Large intestine (tissue), 3 donors: ENCODE measurements around the gene SYTL3. TPM values are rescaled to one million over a fixed set of nuclear protein-coding genes. Genes with fewer than 3 reads are reported as not detected.
A peak's percentile ranks its signal among the peaks of the same experiment; 100 is the strongest.

Source experiments
- DNase-seq, 2 donors: peaks; one replicate each; pipeline versions ENCODE4 v3.0.0 to v3.0.0-alpha.2; 2013
- H3K27ac ChIP-seq: one replicate; pipeline ENCODE4 v1.5.1; 2013; ENCODE audit warnings: low read length
- H3K27me3 ChIP-seq: 2 replicates; pipeline ENCODE4 v1.6.1; 2013; ENCODE audit warnings: low read length; ENCODE audit not compliant: control insufficient read depth, insufficient read depth
- H3K36me3 ChIP-seq: 2 replicates; pipeline ENCODE4 v1.6.1; 2013; ENCODE audit warnings: low read length; ENCODE audit not compliant: control insufficient read depth, insufficient read depth
- H3K4me1 ChIP-seq: one replicate; pipeline ENCODE4 v1.6.1; 2013; ENCODE audit warnings: low read length; ENCODE audit not compliant: control insufficient read depth, insufficient read depth
- H3K4me3 ChIP-seq: one replicate; pipeline ENCODE4 v1.5.1; 2013; ENCODE audit warnings: low read length
- H3K9me3 ChIP-seq: one replicate; pipeline ENCODE4 v1.6.1; 2013; ENCODE audit warnings: mild to moderate bottlenecking, low read depth, low read length, moderate library complexity; ENCODE audit not compliant: control insufficient read depth
- WGBS: methylation state at CpG from one replicate; pipeline ENCODE4 v1.1.5; 2013; ENCODE audit warnings: low lambda C conversion rate; ENCODE audit not compliant: insufficient coverage; 5-methylcytosine and 5-hydroxymethylcytosine counted together
- polyA plus RNA-seq: library from polyadenylated mRNA; unstranded; fragments of 120-200 nt; gene quantifications from one replicate; pipeline ENCODE4 v1.2.1, GENCODE V29; 2013

The SYTL3 gene
- polyA plus RNA-seq, 1 donor, result 2.5 TPM

DNA sequence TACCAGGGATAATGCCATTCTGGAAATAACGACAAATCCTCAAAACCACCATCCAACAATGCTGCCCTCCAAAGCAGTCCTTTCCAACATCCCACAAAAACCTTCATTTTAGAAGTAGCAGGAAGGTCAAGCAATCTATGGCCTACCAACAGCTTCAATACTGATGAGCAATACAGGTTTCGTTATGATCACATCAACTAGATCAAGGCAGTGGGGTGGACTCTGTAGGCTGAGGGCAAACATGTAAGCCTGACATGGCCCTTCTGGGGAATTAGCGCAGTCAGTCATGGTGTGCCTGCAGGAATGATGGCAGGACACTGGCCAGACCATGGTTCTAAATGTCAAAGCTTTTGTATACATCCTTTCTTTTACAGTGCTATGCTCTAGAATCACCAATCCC is 127.7 kb downstream of the SYTL3 start:
- Histone ChIP-seq H3K27ac (peak overlapping the region; percentile 55), H3K4me1 (peaks cover 62% of the 10 kb centered on the region), H3K4me3 (no peak overlapping the region), H3K27me3 (no peaks in the 10 kb centered on the region), H3K9me3 (no peaks in the 10 kb centered on the region), H3K36me3 (peaks cover 79% of the 10 kb centered on the region)
- no CpG with 5 or more reads among the region's 3 CpGs for WGBS
- DNase-seq, result no peak

DNA sequence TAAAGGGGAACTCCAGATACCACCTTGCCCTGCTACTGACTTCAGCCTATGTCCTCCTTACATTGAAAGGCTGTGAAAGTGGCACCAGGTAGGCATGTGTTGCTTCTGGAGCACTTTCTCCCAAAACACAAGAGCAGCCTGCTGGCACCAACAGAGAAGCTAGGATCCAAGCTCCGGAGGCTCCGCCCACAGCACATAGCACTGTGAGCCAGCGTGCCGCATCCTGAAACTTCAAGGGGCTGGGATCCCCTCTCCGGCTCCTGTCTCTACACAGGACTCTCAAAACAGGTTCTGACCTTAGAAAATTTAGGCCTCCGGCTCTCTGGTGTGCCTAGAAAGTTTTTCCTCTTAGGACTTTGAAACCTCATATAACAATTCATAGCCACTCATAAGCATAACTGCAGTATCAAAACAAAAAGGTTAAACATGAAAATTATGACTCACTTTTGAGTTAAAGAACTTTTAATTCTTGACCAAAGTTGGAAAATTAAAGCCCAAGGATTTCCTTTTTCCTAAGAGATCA is 128.2 kb downstream of the SYTL3 start:
- H3K9me3 ChIP-seq, result no peaks in the 10 kb centered on the region
- H3K36me3 ChIP-seq, result peaks cover 82% of the 10 kb centered on the region
- WGBS, result no CpG with 5 or more reads among the region's 6 CpGs
- H3K27ac ChIP-seq, result peak overlapping the region; percentile 55
- no peak overlapping the region for H3K4me3 ChIP-seq
- no peak for DNase-seq
- peaks cover 61% of the 10 kb centered on the region for H3K4me1 ChIP-seq
- H3K27me3 ChIP-seq, result no peaks in the 10 kb centered on the region

DNA sequence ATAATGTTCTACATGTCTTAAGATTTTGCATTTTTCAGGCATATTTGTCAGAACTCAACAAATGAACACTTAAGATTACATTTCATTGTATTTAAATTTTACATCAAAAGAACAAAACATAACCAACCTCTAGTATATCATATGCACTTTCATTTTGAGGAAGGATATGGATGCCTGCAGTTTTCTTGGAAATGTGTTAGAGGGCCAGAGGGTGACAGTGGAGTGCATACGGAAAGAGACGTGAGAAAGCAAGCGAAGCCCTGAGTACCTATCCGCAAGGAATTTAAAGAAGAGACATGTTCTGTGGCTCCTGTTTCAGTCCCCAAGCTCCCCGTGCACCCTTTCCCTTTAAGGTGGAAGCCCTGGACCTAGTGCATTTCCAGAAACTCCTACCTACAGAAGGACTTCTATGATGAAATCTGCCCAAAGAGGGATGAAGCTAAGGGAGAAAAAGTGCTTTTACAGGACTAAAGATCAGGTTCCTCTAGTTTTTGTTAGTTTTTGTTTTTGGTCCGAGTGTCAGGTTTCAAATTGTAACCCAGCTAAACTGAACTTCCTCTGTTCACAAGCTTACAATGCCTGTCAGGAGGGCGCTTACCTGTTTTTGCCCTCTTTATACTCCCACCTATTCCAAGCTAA is 130.5 kb downstream of the SYTL3 start:
- no peaks in the 10 kb centered on the region for H3K27me3 ChIP-seq
- H3K36me3 ChIP-seq, result peaks cover 88% of the 10 kb centered on the region
- DNase-seq, result no peak

DNA sequence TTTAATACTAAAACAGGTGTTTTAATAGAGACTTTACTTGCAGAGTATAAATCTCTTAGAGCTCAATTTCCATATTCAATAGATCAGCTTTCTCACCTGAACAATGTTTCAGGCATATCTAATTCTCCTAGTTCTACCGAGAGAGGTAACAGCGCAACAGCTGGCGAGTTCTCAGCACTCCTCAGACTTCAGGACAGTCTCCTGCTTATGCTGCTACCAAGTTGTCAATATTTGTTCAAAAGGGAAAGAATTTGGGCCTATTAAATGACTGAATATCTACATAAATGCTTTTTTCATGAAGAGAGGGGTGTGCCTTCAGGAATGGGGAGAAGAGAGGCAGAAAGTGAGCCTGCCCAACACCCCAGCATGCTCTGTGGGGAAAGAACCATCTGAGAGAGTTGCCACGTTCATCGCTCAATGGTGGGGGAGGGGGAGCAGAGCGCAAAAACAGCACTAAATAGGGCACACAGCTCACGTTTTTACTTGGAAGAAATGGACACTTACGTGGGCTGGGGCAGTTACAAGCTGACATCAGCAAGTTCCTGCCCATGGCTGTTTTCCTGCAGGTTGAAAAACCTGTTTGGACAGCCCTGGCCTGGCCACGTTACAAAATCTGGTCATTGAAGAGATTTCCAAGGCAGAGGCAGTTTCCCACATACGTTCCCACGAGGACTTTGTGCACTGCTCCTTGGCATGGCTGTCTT is 131.3 kb downstream of the SYTL3 start:
- Histone ChIP-seq H3K27me3 (no peaks in the 10 kb centered on the region), H3K4me1 (peaks cover 57% of the 10 kb centered on the region), H3K27ac (peak overlapping the region; percentile 19), H3K4me3 (no peak overlapping the region), H3K9me3 (no peaks in the 10 kb centered on the region), H3K36me3 (peaks cover 85% of the 10 kb centered on the region)
- peak in 1 of 2 donors; percentile 62 for DNase-seq
- no CpG with 5 or more reads among the region's 11 CpGs for WGBS

More for the DNA sequence above, 130.5 kb downstream of the SYTL3 start:
- H3K9me3 ChIP-seq, result no peaks in the 10 kb centered on the region
- no peak overlapping the region for H3K4me3 ChIP-seq
- peaks cover 61% of the 10 kb centered on the region for H3K4me1 ChIP-seq
- peak overlapping the region; percentile 19 for H3K27ac ChIP-seq
- 80% methylated on average over 1 of the region's 7 CpGs for WGBS

DNA sequence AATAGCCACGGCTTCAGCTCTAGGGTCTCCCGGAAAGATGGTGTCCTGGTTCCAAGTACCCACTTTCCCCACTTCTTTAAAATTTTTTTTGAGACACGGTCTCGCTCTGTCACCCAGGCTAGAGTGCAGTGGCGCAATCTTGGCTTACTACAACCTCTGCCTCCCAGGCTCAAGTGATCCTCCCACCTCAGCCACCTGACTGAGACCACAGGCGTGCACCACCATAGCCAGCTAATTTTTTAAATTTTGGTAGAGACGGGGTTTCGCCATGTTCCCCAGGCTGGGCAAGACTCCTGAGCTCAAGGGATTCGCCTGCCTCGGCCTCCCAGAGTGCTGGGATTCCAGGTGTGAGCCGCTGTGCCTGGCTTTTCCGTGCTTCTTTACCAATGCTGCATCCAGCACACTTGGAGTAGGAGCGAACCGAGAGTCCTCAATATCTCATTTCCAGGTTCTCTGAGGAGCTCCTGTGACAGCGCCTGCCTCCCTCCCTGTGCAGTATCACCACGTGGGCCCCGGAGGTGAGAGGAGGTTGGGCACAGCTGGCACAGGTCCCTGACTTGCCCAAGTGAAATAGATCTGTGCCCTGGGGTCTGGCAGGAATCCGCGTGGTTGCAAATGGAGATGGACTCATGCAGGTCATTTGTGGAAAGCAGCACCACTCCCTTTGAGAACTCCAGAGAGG is 132.0 kb downstream of the SYTL3 start:
- peaks cover 63% of the 10 kb centered on the region for H3K4me1 ChIP-seq
- no peaks in the 10 kb centered on the region for H3K9me3 ChIP-seq
- H3K27me3 ChIP-seq, result no peaks in the 10 kb centered on the region
- H3K4me3 ChIP-seq, result no peak overlapping the region
- 92% methylated on average over 5 of the region's 19 CpGs for WGBS
- peaks cover 86% of the 10 kb centered on the region for H3K36me3 ChIP-seq
- no peak for DNase-seq
- peak overlapping the region; percentile 19 for H3K27ac ChIP-seq

DNA sequence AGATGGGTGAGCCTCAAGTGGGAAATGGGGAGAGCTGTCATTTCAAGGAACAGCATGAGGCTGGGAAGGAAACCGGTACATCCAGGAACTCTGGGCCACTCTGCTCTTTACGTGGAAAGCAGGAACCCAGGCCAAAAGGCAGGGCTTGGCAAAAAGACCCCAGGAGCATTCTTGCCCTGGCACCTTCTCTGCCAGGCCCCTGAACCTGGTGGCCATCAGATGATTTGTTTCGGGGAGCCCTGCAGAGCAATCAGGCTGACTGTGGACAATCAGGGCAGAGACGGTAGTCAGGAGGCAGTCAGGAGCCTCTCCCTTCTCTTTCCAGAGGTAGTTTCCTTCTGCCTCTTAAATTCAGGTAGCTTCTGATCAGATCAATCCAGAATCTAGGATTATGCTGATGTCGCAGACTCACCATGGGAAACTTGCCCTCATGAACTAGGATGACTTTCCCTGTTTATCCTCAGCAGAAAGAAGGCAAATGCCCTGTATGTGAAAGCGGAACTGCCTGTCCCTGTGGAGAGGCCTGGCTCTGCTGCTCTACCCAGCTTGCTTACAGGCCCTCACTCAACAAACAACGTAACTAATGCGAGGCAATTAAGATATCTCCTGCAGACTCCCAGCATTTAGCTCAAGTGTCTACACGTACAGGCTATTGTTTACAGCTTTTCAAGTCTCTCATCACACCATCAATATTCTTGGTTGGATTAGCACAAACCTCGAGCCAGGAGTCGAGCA is 132.7 kb downstream of the SYTL3 start:
- Histone ChIP-seq H3K4me3 (no peak overlapping the region), H3K9me3 (no peaks in the 10 kb centered on the region), H3K27ac (peak overlapping the region; percentile 19), H3K27me3 (no peaks in the 10 kb centered on the region), H3K36me3 (peaks cover 86% of the 10 kb centered on the region), H3K4me1 (peaks cover 64% of the 10 kb centered on the region)
- WGBS, result no CpG with 5 or more reads among the region's 11 CpGs
- no peak for DNase-seq

DNA sequence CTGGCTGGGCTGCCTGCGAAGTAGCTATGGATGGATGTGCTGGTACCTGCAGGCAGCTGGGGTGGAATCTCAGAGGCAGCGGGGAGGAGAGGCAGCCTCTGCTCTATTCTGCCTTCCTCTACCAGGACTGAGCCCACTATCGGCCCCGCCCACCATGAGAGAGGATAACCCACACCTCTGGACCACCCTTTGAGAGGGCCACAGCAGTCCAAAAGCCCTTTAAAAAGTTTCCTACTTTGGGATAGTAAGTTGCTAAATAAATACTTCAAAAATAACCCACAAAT is 133.3 kb downstream of the SYTL3 start:
- peaks cover 85% of the 10 kb centered on the region for H3K36me3 ChIP-seq
- DNase-seq, result no peak

DNA sequence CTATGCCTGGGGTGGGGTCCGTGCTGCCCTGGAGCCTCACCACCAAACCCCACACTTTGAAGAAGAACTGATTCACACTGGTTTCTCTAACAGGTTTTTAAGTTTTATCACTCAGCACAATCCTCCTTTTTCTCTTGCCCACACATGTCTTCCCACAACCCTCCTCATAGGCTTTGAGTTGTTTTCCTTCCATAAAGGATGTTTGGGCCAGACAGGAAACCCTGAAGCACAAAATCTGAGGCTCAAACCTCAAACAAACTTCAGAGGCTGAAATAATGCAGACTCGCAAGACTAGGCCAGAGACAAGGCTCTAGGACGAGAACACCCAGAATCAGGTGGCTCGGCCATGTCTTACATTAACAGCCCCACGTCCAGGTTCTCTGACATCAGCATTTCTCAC is 134.0 kb downstream of the SYTL3 start:
- H3K27ac ChIP-seq, result peak overlapping the region; percentile 37
- H3K36me3 ChIP-seq, result peaks cover 87% of the 10 kb centered on the region
- WGBS, result no CpG with 5 or more reads among the region's 5 CpGs
- H3K4me1 ChIP-seq, result peaks cover 61% of the 10 kb centered on the region
- no peak overlapping the region for H3K4me3 ChIP-seq
- no peaks in the 10 kb centered on the region for H3K9me3 ChIP-seq
- no peak for DNase-seq
- H3K27me3 ChIP-seq, result no peaks in the 10 kb centered on the region

More for the DNA sequence above, 133.3 kb downstream of the SYTL3 start:
- peak overlapping the region; percentile 19 for H3K27ac ChIP-seq
- H3K9me3 ChIP-seq, result no peaks in the 10 kb centered on the region
- WGBS, result no CpG with 5 or more reads among the region's 4 CpGs
- H3K4me3 ChIP-seq, result no peak overlapping the region
- H3K27me3 ChIP-seq, result no peaks in the 10 kb centered on the region
- peaks cover 65% of the 10 kb centered on the region for H3K4me1 ChIP-seq

DNA sequence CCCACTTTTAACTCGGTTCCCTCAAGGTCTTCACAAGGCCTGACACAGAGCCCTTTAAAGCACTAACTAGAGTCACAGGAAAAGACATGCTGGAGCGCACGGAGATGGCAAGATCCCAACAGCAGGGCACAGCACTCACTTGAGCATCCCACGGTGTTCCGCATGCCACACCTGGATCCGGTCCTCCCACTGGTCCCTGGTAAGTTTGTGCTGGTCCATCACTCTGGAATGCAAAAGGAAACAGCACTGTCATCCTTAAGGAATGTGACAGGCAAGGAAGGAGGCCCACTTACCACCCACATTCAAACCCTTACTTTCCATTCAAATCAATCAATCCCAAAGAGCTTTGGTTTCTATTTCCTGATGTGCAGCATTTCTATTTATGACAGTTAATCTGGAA is 134.7 kb downstream of the SYTL3 start:
- Histone ChIP-seq H3K27ac (peak overlapping the region; percentile 37), H3K27me3 (no peaks in the 10 kb centered on the region), H3K4me3 (no peak overlapping the region), H3K36me3 (peaks cover 88% of the 10 kb centered on the region), H3K4me1 (peaks cover 58% of the 10 kb centered on the region), H3K9me3 (no peaks in the 10 kb centered on the region)
- DNase-seq, result no peak
- WGBS, result 100% methylated on average over 1 of the region's 6 CpGs

DNA sequence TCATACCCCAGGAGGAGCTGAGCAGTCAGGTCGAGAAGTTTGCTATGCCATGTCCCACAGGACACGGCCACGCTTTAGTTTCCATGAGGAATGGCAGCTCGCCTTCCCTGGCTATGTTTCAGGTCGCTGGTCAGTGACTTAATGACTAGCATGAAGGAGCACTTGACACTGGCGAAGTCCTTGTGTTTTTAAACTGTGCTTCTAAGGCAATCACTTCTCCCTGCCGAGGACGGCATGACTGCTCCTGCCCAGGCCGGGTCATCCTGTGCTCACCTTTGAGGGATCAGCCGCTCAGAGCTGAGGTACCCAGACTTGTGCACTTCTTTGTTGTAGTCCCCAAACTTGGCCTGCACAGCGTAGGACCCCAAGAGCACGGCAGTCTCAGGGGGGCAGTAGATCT is 135.2 kb downstream of the SYTL3 start:
- H3K9me3 ChIP-seq, result no peaks in the 10 kb centered on the region
- H3K4me3 ChIP-seq, result no peak overlapping the region
- peaks cover 86% of the 10 kb centered on the region for H3K36me3 ChIP-seq
- peaks cover 63% of the 10 kb centered on the region for H3K4me1 ChIP-seq
- no peak for DNase-seq
- H3K27me3 ChIP-seq, result no peaks in the 10 kb centered on the region
- WGBS, result no CpG with 5 or more reads among the region's 12 CpGs
- H3K27ac ChIP-seq, result peak overlapping the region; percentile 16
